COLO829 (cell line): ENCODE data around the gene PPP2R3A.
A peak's percentile ranks its signal among the peaks of the same experiment; 100 is the strongest.

Source experiments
- DNase-seq: peaks from one replicate; pipeline ENCODE4 v3.0.0; 2012; ENCODE audit warnings: low spot score

Gene PPP2R3A

GRCh38 chr3:136194409-136195257 is 229.1 kb downstream of the PPP2R3A start:
- no peak for DNase-seq

- DNase-seq: peak; percentile 57
These were observed 229.9 kb downstream of the PPP2R3A start for GRCh38 chr3:136195258-136196063.

- DNase-seq: no peak
These were observed 230.5 kb downstream of the PPP2R3A start, which contains the start of gene MSL2 for GRCh38 chr3:136196064-136196400. Gene MSL2 (minus strand): TSS chr3:136196335. CDS start chr3:136195113, 1,222 bp downstream.

GRCh38 chr3:136196401-136197158 is 231.1 kb downstream of the PPP2R3A start:
- peak; percentile 100 for DNase-seq

- DNase-seq: no peak
These were observed 231.7 kb downstream of the PPP2R3A start for GRCh38 chr3:136197159-136197793.
